CD4-positive, alpha-beta T cell treated with Interleukin-4 for 1 hour (primary cell): ENCODE data around the gene WDPCP.
A peak's percentile ranks its signal among the peaks of the same experiment; 100 is the strongest.
"Not testable (repeated sequence)": the region's sequence is repeated elsewhere in the genome, so short reads cannot be mapped to it uniquely, and the experiment has no call there.

Experiments
- DNase-seq, 2 donors: peaks; one replicate each; pipeline ENCODE4 v3.0.0-alpha.2; 2020 to 2022

Gene WDPCP, protein sequence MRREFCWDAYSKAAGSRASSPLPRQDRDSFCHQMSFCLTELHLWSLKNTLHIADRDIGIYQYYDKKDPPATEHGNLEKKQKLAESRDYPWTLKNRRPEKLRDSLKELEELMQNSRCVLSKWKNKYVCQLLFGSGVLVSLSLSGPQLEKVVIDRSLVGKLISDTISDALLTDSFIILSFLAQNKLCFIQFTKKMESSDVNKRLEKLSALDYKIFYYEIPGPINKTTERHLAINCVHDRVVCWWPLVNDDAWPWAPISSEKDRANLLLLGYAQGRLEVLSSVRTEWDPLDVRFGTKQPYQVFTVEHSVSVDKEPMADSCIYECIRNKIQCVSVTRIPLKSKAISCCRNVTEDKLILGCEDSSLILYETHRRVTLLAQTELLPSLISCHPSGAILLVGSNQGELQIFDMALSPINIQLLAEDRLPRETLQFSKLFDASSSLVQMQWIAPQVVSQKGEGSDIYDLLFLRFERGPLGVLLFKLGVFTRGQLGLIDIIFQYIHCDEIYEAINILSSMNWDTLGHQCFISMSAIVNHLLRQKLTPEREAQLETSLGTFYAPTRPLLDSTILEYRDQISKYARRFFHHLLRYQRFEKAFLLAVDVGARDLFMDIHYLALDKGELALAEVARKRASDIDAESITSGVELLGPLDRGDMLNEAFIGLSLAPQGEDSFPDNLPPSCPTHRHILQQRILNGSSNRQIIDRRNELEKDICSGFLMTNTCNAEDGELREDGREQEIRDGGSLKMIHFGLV

DNA sequence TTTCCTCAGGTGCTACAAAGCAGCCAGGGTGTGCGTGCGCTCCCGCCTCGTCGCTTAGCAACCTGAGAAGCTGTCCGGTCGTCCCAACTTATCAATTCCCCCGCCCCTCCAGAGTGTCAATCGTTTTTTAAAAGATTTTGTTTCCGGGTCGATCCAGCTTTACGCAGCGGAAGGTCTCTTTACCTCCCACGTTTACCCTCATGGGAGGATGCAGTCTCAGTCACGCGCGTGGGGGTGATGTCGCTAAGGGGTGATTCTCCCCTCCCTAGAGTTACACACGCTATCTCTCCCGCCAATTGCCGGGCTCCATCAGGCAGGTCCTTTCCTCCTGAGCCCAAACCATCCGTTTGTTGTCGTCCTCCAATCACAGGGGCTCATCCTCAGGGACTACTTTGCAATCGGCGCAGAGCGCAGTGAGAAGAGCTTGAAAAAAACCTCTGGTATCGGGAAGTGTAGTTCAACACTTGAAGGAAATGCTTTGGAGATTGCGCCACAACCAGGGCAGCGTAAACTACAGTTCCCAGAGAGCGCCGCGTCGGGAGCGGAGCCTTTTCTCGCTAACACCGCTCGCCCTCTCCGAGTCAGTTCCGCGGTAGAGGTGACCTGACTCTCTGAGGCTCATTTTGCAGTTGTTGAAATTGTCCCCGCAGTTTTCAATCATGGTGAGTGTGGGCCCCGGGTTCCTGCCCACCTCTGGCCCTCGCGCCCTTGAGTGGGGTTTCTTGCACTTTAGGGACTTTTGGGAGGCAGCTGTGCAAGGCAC lies at the start of gene WDPCP, which contains the start of gene MDH1:
WDPCP (minus strand) TSS at position 93 of the 763 bp plus-strand sequence. CDS start 206 bp downstream, outside the sequence.
MDH1 (plus strand) TSS at position 579 of the 763 bp plus-strand sequence; CDS start at position 660, 81 bp downstream.
- peak; percentile 97 to 98 for DNase-seq

DNA sequence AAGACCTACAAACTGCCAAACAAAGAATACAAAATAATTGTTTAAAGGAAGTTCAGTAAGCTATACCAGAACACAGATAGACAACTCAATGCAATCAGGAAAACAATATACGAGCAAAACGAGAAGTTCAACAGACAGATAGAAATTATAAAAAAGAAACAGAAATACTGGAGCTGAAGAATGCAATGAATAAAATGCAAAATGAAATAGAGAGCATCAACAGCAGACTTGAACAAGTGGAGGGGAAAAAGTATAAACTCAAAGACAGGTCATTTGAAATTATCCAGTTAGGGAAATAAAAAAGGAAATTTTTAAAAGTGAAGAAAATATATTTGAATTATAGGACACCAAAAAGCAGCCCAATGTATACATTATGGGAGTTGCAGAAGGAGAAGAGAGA lies 44.1 kb upstream of the WDPCP start:
- DNase-seq, result no peak

DNA sequence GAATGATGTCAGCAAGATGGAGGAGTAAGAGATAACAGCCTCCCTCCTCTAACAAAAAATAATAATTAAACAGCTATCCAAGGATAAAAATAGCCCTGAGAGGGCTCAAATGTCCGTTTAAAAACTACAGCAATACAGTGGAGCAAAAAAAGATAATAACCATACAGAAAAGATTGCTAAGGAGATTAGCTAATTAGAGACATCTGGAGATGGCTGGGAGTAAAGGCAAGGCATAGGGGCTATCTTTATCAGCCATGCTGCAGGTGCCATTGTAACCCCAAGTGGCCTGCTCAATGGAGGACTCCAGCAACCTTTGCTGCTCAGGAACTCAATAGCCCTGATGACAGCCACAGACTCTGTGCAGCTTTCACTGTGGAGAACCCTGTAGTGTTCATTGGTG lies 43.2 kb upstream of the WDPCP start:
- DNase-seq, result no peak

- no peak for DNase-seq
Observed at GRCh38 chr2:63628403-63628942, 40.2 kb upstream of the WDPCP start.

GRCh38 chr2:63627866-63628265 lies 39.6 kb upstream of the WDPCP start:
- DNase-seq, result no peak

DNA sequence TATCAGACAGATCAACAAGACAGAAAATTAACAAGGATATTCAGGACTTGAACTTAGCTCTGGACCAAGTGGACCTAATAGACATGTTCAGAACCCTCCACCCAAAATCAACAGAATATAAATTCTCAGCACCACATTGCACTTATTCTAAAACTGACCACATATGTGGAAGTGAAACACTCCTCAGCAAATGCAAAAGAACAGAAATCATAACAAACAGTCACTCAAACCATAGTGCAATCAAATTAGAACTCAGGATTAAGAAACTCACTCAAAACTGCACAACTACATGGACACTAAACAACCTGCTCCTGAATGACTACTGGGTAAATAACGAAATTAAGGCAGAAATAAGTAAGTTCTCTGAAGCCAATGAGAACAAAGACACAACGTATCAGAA lies 35.5 kb upstream of the WDPCP start:
- not testable (repeated sequence) for DNase-seq

GRCh38 chr2:63622751-63623150 lies 34.5 kb upstream of the WDPCP start:
- no peak for DNase-seq

DNA sequence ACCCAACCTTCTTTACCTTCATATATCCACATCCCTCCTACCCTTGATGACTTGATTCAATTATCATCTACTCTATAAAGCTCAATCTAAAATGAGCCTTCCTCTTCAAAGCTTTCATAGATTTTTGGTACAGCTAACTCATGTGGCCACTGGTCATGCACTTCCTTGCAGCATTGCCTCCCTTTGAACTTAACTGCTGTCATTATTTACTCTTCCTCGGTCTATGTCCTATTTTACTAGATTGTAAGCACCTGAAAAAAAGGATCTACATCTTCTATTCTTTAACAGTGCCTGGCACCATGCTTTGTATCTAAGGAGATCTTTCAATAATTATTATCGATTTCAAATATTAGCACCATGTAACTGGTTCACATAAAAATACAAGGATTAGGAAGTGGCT lies 31.1 kb upstream of the WDPCP start:
- DNase-seq, result no peak

GRCh38 chr2:63617366-63617765 lies 29.1 kb upstream of the WDPCP start:
- no peak for DNase-seq

DNA sequence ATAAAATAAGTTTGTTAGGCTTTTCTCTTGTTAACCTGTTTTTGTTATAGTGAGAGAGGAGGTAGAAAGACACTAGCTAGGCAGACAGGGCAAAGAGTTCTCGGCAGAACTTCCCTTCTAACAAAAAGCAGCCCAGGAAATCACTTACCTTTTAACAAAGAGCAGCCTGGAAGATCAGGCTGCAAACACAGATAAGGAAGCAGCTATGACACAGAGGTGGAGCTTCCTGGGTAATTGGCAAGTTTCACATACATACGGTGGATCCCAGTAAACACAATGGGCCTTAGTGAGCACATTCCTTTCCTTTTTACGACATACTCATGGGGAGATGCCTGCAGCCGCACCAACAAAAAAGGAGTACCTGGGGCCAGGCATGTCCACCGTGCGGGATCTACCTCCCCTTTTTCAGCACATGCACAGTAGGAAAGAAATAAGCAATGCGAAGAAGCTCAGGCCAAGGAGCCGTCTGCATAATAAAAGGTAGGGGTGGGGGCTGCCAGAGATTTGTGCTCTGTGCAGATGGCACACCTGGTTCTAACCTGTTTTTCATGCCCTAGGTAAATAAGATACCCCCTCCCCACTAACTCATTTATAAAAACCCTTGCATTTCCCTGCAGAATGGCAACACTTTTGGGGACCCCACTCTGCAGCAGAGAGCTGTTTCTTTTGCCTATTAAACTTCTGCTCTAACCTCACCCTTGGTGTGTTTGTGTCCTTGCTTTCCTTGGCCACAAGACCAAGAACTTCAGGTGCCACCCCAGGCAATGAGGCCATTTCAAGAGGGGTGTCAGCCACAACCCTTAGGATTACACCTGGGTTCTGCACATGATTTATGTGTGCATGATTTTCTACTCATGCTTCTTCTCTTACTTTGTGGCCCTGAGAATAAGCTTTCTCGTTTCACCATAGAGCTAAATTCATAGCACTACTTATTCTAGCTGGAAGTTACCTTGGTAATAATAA lies 27.0 kb upstream of the WDPCP start:
- no peak for DNase-seq

DNA sequence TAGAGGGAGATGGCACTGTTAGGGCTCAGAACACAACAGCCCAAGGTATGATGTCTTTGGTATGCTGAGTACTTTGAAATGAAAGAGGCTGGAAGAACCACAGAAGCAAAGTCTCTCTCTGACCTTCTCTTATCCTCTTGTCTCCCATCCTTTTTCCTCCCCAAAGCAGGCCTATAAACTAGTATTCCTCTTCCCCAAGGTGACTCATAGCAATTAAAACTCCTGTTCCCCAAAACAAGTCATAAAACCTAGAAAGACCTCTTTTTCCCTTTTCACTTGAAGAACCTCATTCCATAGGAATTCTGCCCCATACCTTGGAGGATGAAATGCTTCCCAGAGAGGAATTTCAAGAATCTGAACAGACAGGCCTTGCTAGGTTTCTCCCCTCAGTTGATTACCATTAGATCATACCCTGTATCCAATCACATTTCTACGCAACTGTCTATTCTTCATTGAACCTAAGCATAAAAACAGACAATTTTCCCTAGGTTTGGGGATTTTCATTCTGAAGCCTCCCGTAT lies 26.2 kb upstream of the WDPCP start:
- no peak for DNase-seq

GRCh38 chr2:63613391-63613901 lies 25.2 kb upstream of the WDPCP start:
- no peak for DNase-seq

DNA sequence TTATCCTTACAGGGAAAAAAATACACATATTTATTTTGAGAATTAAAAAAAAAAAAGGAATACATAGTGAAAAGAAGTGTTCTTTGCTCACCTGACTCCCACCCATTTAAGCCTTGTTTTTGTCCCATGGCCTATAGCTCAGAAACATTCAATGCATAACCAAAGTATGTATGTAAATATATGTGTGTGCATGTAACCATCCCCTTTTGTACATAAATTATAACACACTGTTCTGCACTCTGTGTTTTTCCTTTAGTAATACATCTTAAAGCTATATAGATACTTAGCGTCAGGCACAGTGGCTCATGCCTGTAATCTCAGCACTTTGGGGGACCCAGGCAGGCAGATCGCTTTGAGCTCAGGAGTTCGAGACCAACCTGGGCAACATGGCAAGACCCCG lies 22.2 kb upstream of the WDPCP start:
- no peak for DNase-seq

GRCh38 chr2:63608865-63609264 lies 20.6 kb upstream of the WDPCP start:
- DNase-seq, result not testable (repeated sequence)

GRCh38 chr2:63604666-63605065 lies 16.4 kb upstream of the WDPCP start:
- no peak for DNase-seq

GRCh38 chr2:63600881-63601460 lies 12.7 kb upstream of the WDPCP start:
- DNase-seq, result no peak

GRCh38 chr2:63598981-63599380 lies 10.7 kb upstream of the WDPCP start:
- DNase-seq, result no peak

DNA sequence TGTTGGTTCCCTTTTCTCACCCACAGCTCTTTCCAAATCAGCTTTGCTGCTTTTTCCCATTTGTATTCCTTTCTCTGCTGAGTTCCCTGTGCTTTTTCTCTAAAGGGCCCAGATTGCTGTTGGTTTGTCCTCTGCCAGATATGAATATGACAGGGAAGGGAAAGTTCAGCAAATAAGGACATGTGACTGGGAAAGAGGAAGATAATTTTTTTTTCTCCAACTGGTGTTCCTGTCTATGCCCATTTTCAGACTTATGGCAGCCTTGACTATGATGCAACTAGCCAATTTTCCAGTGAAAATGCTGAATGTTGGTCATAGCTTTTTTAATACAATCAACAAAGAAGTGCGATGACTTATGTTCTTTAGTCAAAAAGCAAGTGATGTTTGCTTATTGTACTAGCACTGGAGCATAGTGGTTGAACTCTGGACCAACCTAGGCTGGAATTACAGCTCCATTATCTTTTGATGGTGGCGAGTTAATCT lies 8.2 kb upstream of the WDPCP start:
- DNase-seq, result no peak

GRCh38 chr2:63594660-63595059 lies 6.4 kb upstream of the WDPCP start:
- no peak for DNase-seq

DNA sequence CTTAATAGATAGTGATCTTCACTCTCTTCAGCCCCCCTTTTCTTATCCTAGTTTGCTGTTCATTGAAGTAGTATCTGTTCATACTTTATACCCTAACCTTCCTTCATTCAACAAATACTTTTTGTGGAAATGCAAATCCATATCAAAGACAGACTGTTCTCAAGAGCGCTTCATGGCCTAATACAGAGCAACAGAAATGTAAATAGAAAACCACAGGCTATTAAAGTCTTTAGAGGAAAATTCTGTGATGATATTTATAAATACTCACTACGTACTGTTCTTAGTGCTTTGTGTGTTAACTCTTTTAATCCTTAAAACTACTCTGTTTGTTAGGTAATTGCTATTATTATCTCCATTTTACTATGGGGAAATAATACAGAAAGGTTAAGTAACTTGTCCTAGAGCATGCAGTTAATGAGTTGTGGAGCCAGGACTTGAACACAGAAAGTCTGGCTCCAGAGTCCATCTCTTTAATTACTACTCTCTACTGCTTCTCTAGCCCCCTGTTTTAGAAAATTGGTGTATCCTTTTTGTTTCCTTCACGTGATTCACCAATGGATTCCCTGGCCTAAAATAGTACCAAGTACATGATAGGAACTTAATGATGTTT lies 3.4 kb upstream of the WDPCP start:
- no peak for DNase-seq
